Testis (tissue), 2 donors: ENCODE results near the gene ACSM5.

ENCODE experiments used
- POLR2A ChIP-seq: fragments of 450-650 bp; IDR thresholded peaks from one replicate; pipeline ENCODE4 v1.6.1; 2017; ENCODE audit warnings: antibody characterized with exemption, mild to moderate bottlenecking, moderate library complexity
- TF ChIP-seq, protein P1 (sequence below), 3 experiments: fragments of 450-650 bp in 2 of 3; fragments of 200-600 bp in 1 of 3; sonication (generic) in 1 of 3; IDR thresholded peaks; one replicate each; pipeline ENCODE4 v1.5.1; 2016 to 2019; ENCODE audit warnings: antibody characterized with exemption in 3 of 3, mild to moderate bottlenecking in 2 of 3, moderate library complexity in 1 of 3

DNA sequence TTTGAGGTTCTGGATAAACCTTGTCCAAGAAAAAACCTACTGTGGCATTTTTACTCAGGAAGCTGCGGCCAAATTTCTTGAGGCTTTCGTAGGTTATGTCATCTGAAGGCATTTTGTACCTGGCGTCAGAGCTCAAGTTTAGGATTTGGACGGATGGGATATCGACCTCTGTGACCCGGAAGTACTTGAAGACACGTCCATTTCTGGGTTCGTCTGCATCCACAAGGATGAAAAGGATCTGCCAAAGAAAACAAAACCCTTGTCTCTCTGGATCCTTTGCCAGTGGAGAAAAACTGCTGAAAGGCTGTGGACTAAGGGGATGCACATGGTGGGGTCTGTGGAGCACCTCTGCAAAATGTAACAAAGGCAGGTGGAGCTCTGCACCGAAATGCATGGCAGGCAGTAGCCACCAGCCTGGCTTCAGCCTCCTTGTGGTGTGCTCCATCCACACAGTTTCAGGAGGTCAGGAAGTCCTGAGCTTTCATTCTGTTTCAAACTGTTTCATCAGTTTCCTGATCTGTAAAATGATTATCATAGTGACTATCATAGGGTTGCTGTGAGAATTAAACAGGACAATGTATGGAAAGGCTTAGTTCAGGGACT lies 39.8 kb upstream of the ACSM5 start:
- TF ChIP-seq, protein P1, sequence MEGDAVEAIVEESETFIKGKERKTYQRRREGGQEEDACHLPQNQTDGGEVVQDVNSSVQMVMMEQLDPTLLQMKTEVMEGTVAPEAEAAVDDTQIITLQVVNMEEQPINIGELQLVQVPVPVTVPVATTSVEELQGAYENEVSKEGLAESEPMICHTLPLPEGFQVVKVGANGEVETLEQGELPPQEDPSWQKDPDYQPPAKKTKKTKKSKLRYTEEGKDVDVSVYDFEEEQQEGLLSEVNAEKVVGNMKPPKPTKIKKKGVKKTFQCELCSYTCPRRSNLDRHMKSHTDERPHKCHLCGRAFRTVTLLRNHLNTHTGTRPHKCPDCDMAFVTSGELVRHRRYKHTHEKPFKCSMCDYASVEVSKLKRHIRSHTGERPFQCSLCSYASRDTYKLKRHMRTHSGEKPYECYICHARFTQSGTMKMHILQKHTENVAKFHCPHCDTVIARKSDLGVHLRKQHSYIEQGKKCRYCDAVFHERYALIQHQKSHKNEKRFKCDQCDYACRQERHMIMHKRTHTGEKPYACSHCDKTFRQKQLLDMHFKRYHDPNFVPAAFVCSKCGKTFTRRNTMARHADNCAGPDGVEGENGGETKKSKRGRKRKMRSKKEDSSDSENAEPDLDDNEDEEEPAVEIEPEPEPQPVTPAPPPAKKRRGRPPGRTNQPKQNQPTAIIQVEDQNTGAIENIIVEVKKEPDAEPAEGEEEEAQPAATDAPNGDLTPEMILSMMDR (IDR thresholded peaks at IDR 0.05) = no peak
- TF ChIP-seq POLR2A = no peak
